Activated T-cell treated with anti-CD3 and anti-CD28 coated beads, Interleukin-2, amount 50 U/mL, for 1 hour (primary cell): Measurements from ENCODE around the gene OR52W1.

ENCODE experiments used
- DNase-seq: peaks from one replicate; pipeline ENCODE4 v3.0.0-alpha.2; 2020

Gene OR52W1

GRCh38 chr11:6199174-6199810, at the start of gene OR52W1:
OR52W1 (plus strand) TSS chr11:6199224; CDS start chr11:6199224, 0 bp downstream.
- DNase-seq, result no peak

- DNase-seq, result no peak
Observed at GRCh38 chr11:6151117-6151516, 47.9 kb upstream of the OR52W1 start.

- no peak for DNase-seq
Observed at GRCh38 chr11:6152126-6152525, 46.9 kb upstream of the OR52W1 start.

GRCh38 chr11:6156628-6157359, 42.2 kb upstream of the OR52W1 start:
- no peak for DNase-seq

- no peak for DNase-seq
Observed at GRCh38 chr11:6170226-6170625, 28.8 kb upstream of the OR52W1 start, which contains the start of gene OR52B2. OR52B2 (minus strand) TSS chr11:6170326; CDS start chr11:6170326, 0 bp downstream.

GRCh38 chr11:6175440-6175839, 23.6 kb upstream of the OR52W1 start:
- DNase-seq, result no peak

GRCh38 chr11:6191742-6192141, 7.3 kb upstream of the OR52W1 start:
- no peak for DNase-seq

GRCh38 chr11:6194065-6194581, 4.9 kb upstream of the OR52W1 start:
- DNase-seq, result no peak

- DNase-seq, result no peak
Observed at GRCh38 chr11:6196396-6196795, 2.6 kb upstream of the OR52W1 start.

GRCh38 chr11:6197466-6198200, 1.4 kb upstream of the OR52W1 start:
- no peak for DNase-seq

GRCh38 chr11:6200975-6201374, 2.0 kb downstream of the OR52W1 start:
- no peak for DNase-seq

- DNase-seq, result no peak
Observed at GRCh38 chr11:6201481-6201880, 2.5 kb downstream of the OR52W1 start.

GRCh38 chr11:6202041-6202440, 3.0 kb downstream of the OR52W1 start:
- no peak for DNase-seq

- DNase-seq, result no peak
Observed at GRCh38 chr11:6203327-6203726, 4.3 kb downstream of the OR52W1 start.

- DNase-seq, result no peak
Observed at GRCh38 chr11:6204706-6205105, 5.7 kb downstream of the OR52W1 start.

- no peak for DNase-seq
Observed at GRCh38 chr11:6205366-6205765, 6.3 kb downstream of the OR52W1 start, which contains the start of gene C11orf42. C11orf42 (plus strand) TSS chr11:6205557; CDS start chr11:6205616, 59 bp downstream.

GRCh38 chr11:6206456-6207180, 7.6 kb downstream of the OR52W1 start:
- no peak for DNase-seq

- DNase-seq, result no peak
Observed at GRCh38 chr11:6209801-6210200, 10.8 kb downstream of the OR52W1 start.

GRCh38 chr11:6210274-6210955, 11.4 kb downstream of the OR52W1 start:
- no peak for DNase-seq

- DNase-seq, result no peak
Observed at GRCh38 chr11:6214530-6214929, 15.5 kb downstream of the OR52W1 start.

GRCh38 chr11:6216501-6216900, 17.5 kb downstream of the OR52W1 start:
- no peak for DNase-seq

GRCh38 chr11:6217722-6218121, 18.7 kb downstream of the OR52W1 start:
- DNase-seq, result no peak
